Heart left ventricle (tissue), 16 donors: ENCODE measurements around the gene FCHSD2. TPM values are rescaled to one million over a fixed set of nuclear protein-coding genes. Genes with fewer than 3 reads are reported as not detected.

Source experiments
- ATAC-seq, 4 donors: fragments of 200-7000 bp; cut with Tn5 transposase; one replicate each; pipeline ENCODE4 v1.9.1; 2020 to 2022; ENCODE audit warnings: moderate library complexity in 4 of 4, mild to moderate bottlenecking in 3 of 4, moderate number of reproducible peaks in 1 of 4
- DNase-seq, 5 donors: peaks; one replicate each; pipeline ENCODE4 v3.0.0-alpha.2; 2020
- H3K27ac ChIP-seq, 12 donors: fragments of 200-600 bp; sonication (generic) in 4 of 12; one replicate each; pipeline versions ENCODE4 v1.5.0 to v1.8.0; 2016 to 2022; ENCODE audit warnings: mild to moderate bottlenecking in 2 of 12
- H3K27me3 ChIP-seq, 9 donors: fragments of 200-600 bp; sonication (generic) in 2 of 9; one replicate each; pipeline versions ENCODE4 v1.5.1 to v1.8.0; 2016 to 2022; ENCODE audit warnings: mild to moderate bottlenecking in 3 of 9
- H3K36me3 ChIP-seq, 9 donors: fragments of 200-600 bp; sonication (generic) in 2 of 9; one replicate each; pipeline versions ENCODE4 v1.5.0 to v1.8.0; 2018 to 2022; ENCODE audit warnings: mild to moderate bottlenecking in 2 of 9
- H3K4me1 ChIP-seq, 12 donors: fragments of 200-600 bp; sonication (generic) in 4 of 12; one replicate each; pipeline versions ENCODE4 v1.5.0 to v1.8.0; 2016 to 2022; ENCODE audit warnings: mild to moderate bottlenecking in 3 of 12
- H3K4me3 ChIP-seq, 12 donors: fragments of 200-600 bp; sonication (generic) in 4 of 12; one replicate each; pipeline versions ENCODE4 v1.5.0 to v1.8.0; 2017 to 2022; ENCODE audit warnings: mild to moderate bottlenecking in 9 of 12, moderate library complexity in 4 of 12
- H3K9me3 ChIP-seq, 12 donors: fragments of 200-600 bp; sonication (generic) in 4 of 12; one replicate each; pipeline versions ENCODE4 v1.5.0 to v1.8.0; 2016 to 2022; ENCODE audit warnings: mild to moderate bottlenecking in 1 of 12
- POLR2A ChIP-seq, 2 donors: fragments of 450-650 bp; IDR thresholded peaks; one replicate each; pipeline ENCODE4 v1.6.1; 2017; ENCODE audit warnings: antibody characterized with exemption in 2 of 2, mild to moderate bottlenecking in 2 of 2, moderate library complexity in 2 of 2
- WGBS, 4 donors: extraction: QIAGEN DNeasy Blood & Tissue Kit in 2 of 4; methylation state at CpG; one replicate each; pipeline versions ENCODE4 v1.1.5 to v1.1.7; 2013 to 2018; 5-methylcytosine and 5-hydroxymethylcytosine counted together
- intact Hi-C, 10 donors: fragments of 100-400 bp; cut with DNase I; formaldehyde crosslinking; loops; one replicate each; pipeline versions ENCODE4 v1.11.1 to v1.14.2; 2022
- polyA plus RNA-seq, 2 donors: library from polyadenylated mRNA; stranded (reverse); fragments of 200-250 nt; gene quantifications; one replicate each; pipeline ENCODE4 v1.2.3, GENCODE V29; 2013
- total RNA-seq, 9 donors: library from RNA; depleted of rRNA in 2 of 9; stranded (reverse); fragments of >200 nt in 2 of 9; fragmentation: NEBNext Ultra II Directional in 3 of 9; extraction: Animal tissue kit (Norgen Biotek cat#: 25700) in 3 of 9; gene quantifications; one replicate each; pipeline versions ENCODE4 v1.1.0 to v1.2.4, GENCODE V29; 2016 to 2023
- TF ChIP-seq, protein P1 (sequence below), 12 donors: fragments of 200-600 bp; sonication (generic) in 4 of 12; IDR thresholded peaks; one replicate each; pipeline versions ENCODE4 v1.5.0 to v1.8.0; 2018 to 2022; ENCODE audit warnings: antibody characterized with exemption in 12 of 12, mild to moderate bottlenecking in 5 of 12
- donor health status: ischemic (EF 13 %, LVEDD 7.1; RV severe dilation, severe dysfunction).
- donor health status: healthy with polysubstance abuse.
- donor health status: DM: no; HTN: yes; CAD: no.
- donor health status: DM: no; HTN: no; CAD: no.
- donor health status: ischemic (EF 25% LVEDD 6.9; RV normal size, moderate dysfunction).
- donor health status: ischemic (EF 25% LVEDD 5.7; RV mildly dilated, moderate dysfunction).
- donor health status: healthy.
- donor health status: DM: yes; HTN: yes; CAD: no.
- donor health status: ischemic (EF 35%, LVEDD 5.7; RV mildly dilated, moderate dysfunction).
- donor health status: nonischemic (EF 11% LVEDD 7.7; RV severe dilation, severe dysfunction).
- donor health status: DM: yes; HTN: yes; CAD: no.
- donor health status: PGD.
- donor health status: ischemic (EF 29% LVEDD 5.4; RV normal size, mild dysfunction).
- donor health status: nonischemic (EF 23%, LVEDD 6.1; RV moderate dilation, normal function).

The FCHSD2 gene
- total and polyA plus RNA-seq, 11 donors = 9.9 to 61.1 (median 39.0) TPM

DNA sequence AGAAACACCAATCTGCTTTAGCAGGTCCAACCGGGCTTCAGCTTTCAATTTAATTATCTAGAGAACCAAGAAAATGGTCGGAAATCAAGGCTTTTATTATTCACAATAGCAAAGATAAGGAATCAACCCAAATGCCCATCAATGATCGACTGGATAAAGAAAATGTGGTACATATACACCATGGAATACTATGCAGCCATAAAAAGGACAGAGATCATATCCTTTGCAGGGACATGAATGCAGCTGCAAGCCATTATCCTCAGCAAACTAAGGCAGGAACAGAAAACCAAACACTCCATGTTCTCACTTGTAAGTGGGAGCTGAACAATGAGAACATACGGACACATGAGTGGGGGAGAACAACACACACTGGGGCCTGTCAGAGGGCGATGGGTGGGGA is 274.1 kb downstream of the FCHSD2 start:
- no peak for DNase-seq
- no peaks in the 10 kb centered on the region for H3K27me3 ChIP-seq
- no peaks in the 10 kb centered on the region for H3K9me3 ChIP-seq
- WGBS, 4 donors = 93 to 99% (median 97%) methylated on average over 5 of the region's 5 CpGs
- H3K4me3 ChIP-seq = no peak overlapping the region
- H3K4me1 ChIP-seq = peaks cover 3 to 49% (median 33%) of the 10 kb centered on the region in 12 donors
- TF ChIP-seq POLR2A (IDR thresholded peaks at IDR 0.05) = no peak
- TF ChIP-seq, protein P1, sequence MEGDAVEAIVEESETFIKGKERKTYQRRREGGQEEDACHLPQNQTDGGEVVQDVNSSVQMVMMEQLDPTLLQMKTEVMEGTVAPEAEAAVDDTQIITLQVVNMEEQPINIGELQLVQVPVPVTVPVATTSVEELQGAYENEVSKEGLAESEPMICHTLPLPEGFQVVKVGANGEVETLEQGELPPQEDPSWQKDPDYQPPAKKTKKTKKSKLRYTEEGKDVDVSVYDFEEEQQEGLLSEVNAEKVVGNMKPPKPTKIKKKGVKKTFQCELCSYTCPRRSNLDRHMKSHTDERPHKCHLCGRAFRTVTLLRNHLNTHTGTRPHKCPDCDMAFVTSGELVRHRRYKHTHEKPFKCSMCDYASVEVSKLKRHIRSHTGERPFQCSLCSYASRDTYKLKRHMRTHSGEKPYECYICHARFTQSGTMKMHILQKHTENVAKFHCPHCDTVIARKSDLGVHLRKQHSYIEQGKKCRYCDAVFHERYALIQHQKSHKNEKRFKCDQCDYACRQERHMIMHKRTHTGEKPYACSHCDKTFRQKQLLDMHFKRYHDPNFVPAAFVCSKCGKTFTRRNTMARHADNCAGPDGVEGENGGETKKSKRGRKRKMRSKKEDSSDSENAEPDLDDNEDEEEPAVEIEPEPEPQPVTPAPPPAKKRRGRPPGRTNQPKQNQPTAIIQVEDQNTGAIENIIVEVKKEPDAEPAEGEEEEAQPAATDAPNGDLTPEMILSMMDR (IDR thresholded peaks at IDR 0.05) = no peak
- H3K36me3 ChIP-seq = peaks cover 0 to 20% (median 12%) of the 10 kb centered on the region in 9 donors
- no peak for ATAC-seq
- intact Hi-C loops = no loop called here
- no peak overlapping the region for H3K27ac ChIP-seq

GRCh38 chr11:72864702-72865655 is 277.1 kb downstream of the FCHSD2 start:
- TF ChIP-seq, protein P1 (IDR thresholded peaks at IDR 0.05) = no peak
- TF ChIP-seq POLR2A (IDR thresholded peaks at IDR 0.05) = no peak
- no peaks in the 10 kb centered on the region for H3K27me3 ChIP-seq
- peaks cover 0 to 25% (median 10%) of the 10 kb centered on the region in 9 donors for H3K36me3 ChIP-seq
- peak in 4 of 5 donors; percentile 33 to 61 (median 46) for DNase-seq
- H3K27ac ChIP-seq = peak overlapping the region; percentile 25 to 79 (median 62)
- peak; percentile 75 to 89 (median 86) for ATAC-seq
- intact Hi-C loops = loop anchor here in 1 of 10 donors (5.0 kb wide), 1 partner anchor 277 kb away; the partner anchor contains the start of gene FCHSD2
- H3K4me3 ChIP-seq = no peak overlapping the region
- WGBS, 4 donors = 15 to 20% (median 19%) methylated on average over 5 of the region's 5 CpGs
- no peaks in the 10 kb centered on the region for H3K9me3 ChIP-seq
- H3K4me1 ChIP-seq = peaks cover 3 to 48% (median 39%) of the 10 kb centered on the region in 12 donors

- Histone ChIP-seq H3K9me3 (no peaks in the 10 kb centered on the region), H3K36me3 (peaks cover 0 to 30% (median 10%) of the 10 kb centered on the region in 9 donors), H3K27me3 (no peaks in the 10 kb centered on the region), H3K27ac (peak overlapping the region; percentile 25 to 79 (median 62)), H3K4me1 (peaks cover 3 to 48% (median 35%) of the 10 kb centered on the region in 12 donors), H3K4me3 (no peak overlapping the region)
- TF ChIP-seq, protein P1 (IDR thresholded peaks at IDR 0.05) = no peak
- TF ChIP-seq POLR2A (IDR thresholded peaks at IDR 0.05) = no peak
- DNase-seq (no peak), ATAC-seq (peak in 1 of 4 donors; percentile 4)
- WGBS, 4 donors = 28 to 54% (median 45%) methylated on average over 1 of the region's 1 CpG
- intact Hi-C loops = loop anchor here in 1 of 10 donors (5.0 kb wide), 1 partner anchor 278 kb away; the partner anchor contains the start of gene FCHSD2
Observed at GRCh38 chr11:72863916-72864315, 278.2 kb downstream of the FCHSD2 start.

- 93 to 98% (median 96%) methylated on average over 1 of the region's 1 CpG for WGBS, 4 donors
Observed at GRCh38 chr11:72863091-72863490, 279.0 kb downstream of the FCHSD2 start.

More at GRCh38 chr11:72863091-72863490, 279.0 kb downstream of the FCHSD2 start:
- TF ChIP-seq POLR2A (IDR thresholded peaks at IDR 0.05) = no peak
- TF ChIP-seq, protein P1 (IDR thresholded peaks at IDR 0.05) = no peak
- ATAC-seq (no peak), DNase-seq (no peak)
- intact Hi-C loops = loop anchor here in 1 of 10 donors (5.0 kb wide), 1 partner anchor 279 kb away; the partner anchor contains the start of gene FCHSD2
- peak overlapping the region in 11 of 12 donors; percentile 5 to 79 (median 58) for H3K27ac ChIP-seq
- peaks cover 0 to 32% (median 10%) of the 10 kb centered on the region in 9 donors for H3K36me3 ChIP-seq
- H3K4me1 ChIP-seq = peaks cover 3 to 48% (median 35%) of the 10 kb centered on the region in 12 donors
- no peaks in the 10 kb centered on the region for H3K27me3 ChIP-seq
- H3K9me3 ChIP-seq = no peaks in the 10 kb centered on the region
- H3K4me3 ChIP-seq = no peak overlapping the region
